Neuronal stem cell (in vitro differentiated cells): ENCODE results near the gene TRABD2A.
A peak's percentile ranks its signal among the peaks of the same experiment; 100 is the strongest.

Experiments used
- DNase-seq: peaks from one replicate; pipeline ENCODE4 v3.0.0-alpha.2; 2013; ENCODE audit warnings: low spot score
- H2AFZ ChIP-seq: one replicate; pipeline ENCODE4 v1.6.1; 2013; ENCODE audit warnings: mild to moderate bottlenecking, low read length, inconsistent platforms
- H2AK5ac ChIP-seq: 2 replicates; pipeline ENCODE4 v1.6.1; 2013; ENCODE audit warnings: low read depth, mild to moderate bottlenecking, inconsistent platforms, low read length, moderate library complexity, mixed read lengths
- H2BK120ac ChIP-seq: 2 replicates; pipeline ENCODE4 v1.6.1; 2013; ENCODE audit warnings: low read depth, mild to moderate bottlenecking, inconsistent platforms, low read length, moderate library complexity, mixed read lengths
- H2BK12ac ChIP-seq: one replicate; pipeline ENCODE4 v1.6.1; 2013; ENCODE audit warnings: low read length, inconsistent platforms
- H2BK15ac ChIP-seq: 2 replicates; pipeline ENCODE4 v1.6.1; 2013; ENCODE audit warnings: mild to moderate bottlenecking, low read length, inconsistent platforms, mixed read lengths
- H2BK5ac ChIP-seq: one replicate; pipeline ENCODE4 v1.6.1; 2013; ENCODE audit warnings: inconsistent platforms, mild to moderate bottlenecking, low read length, moderate library complexity
- H3K14ac ChIP-seq: one replicate; pipeline ENCODE4 v1.6.1; 2013; ENCODE audit warnings: low read length, inconsistent platforms
- H3K18ac ChIP-seq: 2 replicates; pipeline ENCODE4 v1.6.1; 2013; ENCODE audit warnings: low read length, inconsistent platforms
- H3K23ac ChIP-seq: 2 replicates; pipeline ENCODE4 v1.6.1; 2013; ENCODE audit warnings: low read depth, mild to moderate bottlenecking, mixed read lengths, low read length, inconsistent platforms; ENCODE audit not compliant: poor library complexity
- H3K27ac ChIP-seq: replicated peaks from 3 replicates; pipeline ENCODE4 v1.5.1; 2013; ENCODE audit warnings: low read length, inconsistent platforms
- H3K27me3 ChIP-seq, 3 experiments: 2 replicates each; pipeline ENCODE4 v1.6.1; 2013; ENCODE audit warnings: low read length in 3 of 3, mild to moderate bottlenecking in 2 of 3, inconsistent platforms in 1 of 3, low read depth in 1 of 3, mixed read lengths in 1 of 3, moderate library complexity in 1 of 3; ENCODE audit not compliant: control insufficient read depth in 3 of 3, insufficient read depth in 3 of 3
- H3K36me3 ChIP-seq, 2 donors: replicated peaks in 1 of 2; 2 replicates each; pipeline ENCODE4 v1.6.1; 2013; ENCODE audit warnings: low read length in 2 of 2; ENCODE audit not compliant: control insufficient read depth in 2 of 2, insufficient read depth in 2 of 2
- H3K4ac ChIP-seq: 2 replicates; pipeline ENCODE4 v1.6.1; 2013; ENCODE audit warnings: inconsistent platforms, mild to moderate bottlenecking, low read length, moderate library complexity
- H3K4me1 ChIP-seq, 2 donors: 1 replicate in 1 of 2; 2 replicates in 1 of 2; pipeline ENCODE4 v1.6.1; 2013; ENCODE audit warnings: low read length in 2 of 2, low read depth in 1 of 2; ENCODE audit not compliant: control insufficient read depth in 2 of 2, insufficient read depth in 1 of 2
- H3K4me2 ChIP-seq: one replicate; pipeline ENCODE4 v1.6.1; 2013; ENCODE audit warnings: mild to moderate bottlenecking, low read length, inconsistent platforms; ENCODE audit not compliant: insufficient read depth, poor library complexity, severe bottlenecking
- H3K4me3 ChIP-seq, 2 donors: 2 replicates each; pipeline ENCODE4 v1.5.1; 2013; ENCODE audit warnings: low read length in 2 of 2, mild to moderate bottlenecking in 2 of 2, inconsistent platforms in 1 of 2, moderate library complexity in 1 of 2
- H3K79me1 ChIP-seq: one replicate; pipeline ENCODE4 v1.6.1; 2013; ENCODE audit warnings: low read depth, mild to moderate bottlenecking, inconsistent platforms, low read length, moderate library complexity
- H3K9ac ChIP-seq: one replicate; pipeline ENCODE4 v1.6.1; 2013; ENCODE audit warnings: mild to moderate bottlenecking, low read depth, low read length, inconsistent platforms; ENCODE audit not compliant: poor library complexity
- H3K9me3 ChIP-seq, 2 donors: replicated peaks in 1 of 2; 2 replicates each; pipeline versions ENCODE3 to v1.6.1; 2013; ENCODE audit warnings: low read length in 2 of 2, mild to moderate bottlenecking in 2 of 2, inconsistent platforms in 1 of 2, low read depth in 1 of 2, mixed read lengths in 1 of 2, moderate library complexity in 1 of 2; ENCODE audit not compliant: control insufficient read depth in 2 of 2, insufficient read depth in 1 of 2
- H4K8ac ChIP-seq: one replicate; pipeline ENCODE4 v1.6.1; 2013; ENCODE audit warnings: low read depth, mild to moderate bottlenecking, inconsistent platforms, low read length, moderate library complexity
- H4K91ac ChIP-seq: one replicate; pipeline ENCODE4 v1.6.1; 2013; ENCODE audit warnings: low read length, low read depth, mild to moderate bottlenecking, inconsistent platforms; ENCODE audit not compliant: poor library complexity
- WGBS, 2 donors: extraction: QIAGEN DNeasy Blood & Tissue Kit; methylation state at CpG; one replicate each; pipeline ENCODE4 v1.1.7; 2013; ENCODE audit warnings: missing lambda C conversion rate in 2 of 2, mixed read lengths in 1 of 2; ENCODE audit not compliant: insufficient read length in 2 of 2, insufficient replicate concordance in 1 of 2; ENCODE audit errors: extremely low coverage in 2 of 2; 5-methylcytosine and 5-hydroxymethylcytosine counted together

TRABD2A gene

DNA sequence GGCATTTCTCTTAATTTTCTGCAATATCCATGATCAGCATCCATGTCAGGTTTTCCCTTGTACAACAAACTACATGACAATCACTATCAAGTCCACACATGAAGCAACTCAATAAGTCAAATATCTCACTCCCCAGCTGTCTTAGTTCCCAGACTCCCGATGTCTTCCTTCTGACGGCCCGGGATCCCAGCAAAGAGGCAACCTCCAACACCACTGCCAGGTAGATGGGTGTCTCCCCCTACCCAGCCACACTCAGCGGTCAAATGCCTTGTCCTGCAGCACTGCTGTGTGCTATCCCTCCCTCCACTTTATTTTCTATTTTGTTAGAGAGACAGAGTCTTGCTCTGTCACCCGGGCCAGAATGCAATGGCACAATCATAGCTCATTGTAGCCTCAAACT is 23.3 kb downstream of the TRABD2A start:
- Histone ChIP-seq H2BK12ac (no peak overlapping the region), H2AFZ (no peak overlapping the region), H3K79me1 (no peaks in the 10 kb centered on the region), H2BK15ac (no peak overlapping the region), H3K23ac (no peak overlapping the region), H3K14ac (no peak overlapping the region), H2AK5ac (no peak overlapping the region), H3K27ac (no peak overlapping the region), H3K4me2 (no peak overlapping the region), H3K4me1 (peaks cover 2 to 4% of the 10 kb centered on the region in 2 donors), H3K9me3 (no peaks in the 10 kb centered on the region), H3K27me3 (peaks cover 0 to 52% (median 0%) of the 10 kb centered on the region in 3 experiments), H2BK5ac (no peak overlapping the region), H3K9ac (no peak overlapping the region), H3K18ac (no peak overlapping the region), H4K8ac (no peak overlapping the region), H2BK120ac (no peak overlapping the region), H4K91ac (no peak overlapping the region), H3K36me3 (no peaks in the 10 kb centered on the region), H3K4ac (no peak overlapping the region), H3K4me3 (no peak overlapping the region)
- no CpG with 5 or more reads among the region's 5 CpGs for WGBS, 2 donors
- DNase-seq: no peak

DNA sequence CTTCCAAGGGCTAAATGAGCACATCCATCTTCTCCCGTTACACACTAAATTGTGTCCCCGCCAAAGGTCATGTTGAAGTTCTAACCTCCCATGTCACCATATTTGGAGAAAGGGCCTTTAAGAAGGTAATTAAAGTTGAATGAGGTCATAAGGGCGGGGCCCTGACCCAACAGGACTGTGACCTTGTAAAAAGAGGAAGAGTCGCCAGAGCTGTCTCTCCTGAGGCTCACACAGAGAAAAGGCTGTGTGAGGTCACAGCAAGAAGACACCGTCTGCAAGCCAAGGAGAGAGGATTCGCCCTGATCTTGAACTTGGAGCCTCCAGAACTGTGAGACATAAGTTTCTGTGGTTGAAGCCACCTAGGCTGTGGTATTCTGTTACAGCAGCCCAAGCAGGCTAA is 24.1 kb downstream of the TRABD2A start:
- H3K4me2 ChIP-seq: no peak overlapping the region
- no CpG with 5 or more reads among the region's 6 CpGs for WGBS, 2 donors
- DNase-seq: no peak

DNA sequence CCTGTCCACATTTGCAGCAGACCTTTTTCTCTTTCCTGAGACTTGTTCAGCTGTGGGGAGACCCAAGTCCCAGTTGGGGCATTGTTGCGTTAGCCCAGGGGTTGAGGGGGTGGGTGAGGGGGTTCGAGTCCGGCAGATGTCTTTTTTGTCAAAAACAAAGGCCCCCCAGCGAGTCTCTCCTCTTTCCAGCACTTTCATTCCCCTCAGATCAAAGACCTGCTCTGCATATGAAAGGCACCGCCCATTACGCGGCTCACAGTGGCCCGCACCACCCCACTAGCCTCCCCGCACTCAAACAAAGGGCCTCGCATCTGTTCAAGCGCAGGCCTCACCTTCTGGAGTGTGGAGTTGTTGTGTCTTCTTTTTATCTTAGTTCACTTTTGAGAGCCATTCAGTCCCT is 25.2 kb downstream of the TRABD2A start:
- H3K23ac ChIP-seq: no peak overlapping the region
- H3K36me3 ChIP-seq: no peaks in the 10 kb centered on the region
- H2BK5ac ChIP-seq: no peak overlapping the region
- H3K18ac ChIP-seq: no peak overlapping the region
- no peaks in the 10 kb centered on the region for H3K79me1 ChIP-seq
- H3K4me3 ChIP-seq: no peak overlapping the region
- H3K4me1 ChIP-seq: peaks cover 2 to 4% of the 10 kb centered on the region in 2 donors
- WGBS, 2 donors: no CpG with 5 or more reads among the region's 11 CpGs
- no peak overlapping the region for H2AFZ ChIP-seq
- no peak overlapping the region for H3K14ac ChIP-seq
- H3K4me2 ChIP-seq: no peak overlapping the region
- H2BK120ac ChIP-seq: no peak overlapping the region
- no peak overlapping the region for H2BK12ac ChIP-seq
- H3K27me3 ChIP-seq: peaks cover 0 to 44% (median 0%) of the 10 kb centered on the region in 3 experiments
- no peak overlapping the region for H4K91ac ChIP-seq
- no peaks in the 10 kb centered on the region for H3K9me3 ChIP-seq
- no peak overlapping the region for H4K8ac ChIP-seq
- no peak overlapping the region for H3K4ac ChIP-seq
- H3K27ac ChIP-seq: no peak overlapping the region
- H2AK5ac ChIP-seq: no peak overlapping the region
- no peak overlapping the region for H2BK15ac ChIP-seq
- no peak overlapping the region for H3K9ac ChIP-seq
- DNase-seq: no peak

More for the DNA sequence above, 24.1 kb downstream of the TRABD2A start:
- no peak overlapping the region for H2BK12ac ChIP-seq
- no peak overlapping the region for H2AFZ ChIP-seq
- no peak overlapping the region for H3K18ac ChIP-seq
- no peaks in the 10 kb centered on the region for H3K36me3 ChIP-seq
- H2AK5ac ChIP-seq: no peak overlapping the region
- H3K27ac ChIP-seq: no peak overlapping the region
- H3K9ac ChIP-seq: no peak overlapping the region
- no peak overlapping the region for H3K23ac ChIP-seq
- H3K9me3 ChIP-seq: no peaks in the 10 kb centered on the region
- H3K27me3 ChIP-seq: peaks cover 0 to 52% (median 0%) of the 10 kb centered on the region in 3 experiments
- no peak overlapping the region for H4K8ac ChIP-seq
- H3K4me3 ChIP-seq: no peak overlapping the region
- no peaks in the 10 kb centered on the region for H3K79me1 ChIP-seq
- H2BK5ac ChIP-seq: no peak overlapping the region
- H4K91ac ChIP-seq: no peak overlapping the region
- no peak overlapping the region for H2BK15ac ChIP-seq
- H2BK120ac ChIP-seq: no peak overlapping the region
- H3K14ac ChIP-seq: no peak overlapping the region
- H3K4me1 ChIP-seq: peaks cover 2 to 4% of the 10 kb centered on the region in 2 donors
- H3K4ac ChIP-seq: no peak overlapping the region

DNA sequence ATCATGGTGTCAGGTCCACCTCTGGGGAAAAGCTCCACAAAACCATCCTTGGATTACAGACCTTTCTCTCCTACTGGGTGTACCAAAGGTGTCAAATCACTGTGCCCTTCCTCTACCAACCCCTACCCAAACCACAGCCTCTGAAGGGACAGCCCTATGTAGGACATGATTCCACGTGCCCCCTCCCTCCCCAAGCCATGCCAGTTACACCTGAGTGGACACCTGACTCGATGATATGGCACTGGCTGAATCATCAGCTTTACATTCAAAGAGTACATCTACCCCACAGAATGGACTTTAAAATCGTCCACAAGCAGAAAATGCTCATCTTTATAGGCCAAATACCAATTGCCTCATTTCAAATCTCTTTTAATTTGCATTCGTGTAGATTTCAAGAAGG is 26.0 kb downstream of the TRABD2A start:
- no peaks in the 10 kb centered on the region for H3K9me3 ChIP-seq
- WGBS, 2 donors: no CpG with 5 or more reads among the region's 4 CpGs
- no peak for DNase-seq

More for the DNA sequence above, 26.0 kb downstream of the TRABD2A start:
- no peak overlapping the region for H3K4me3 ChIP-seq
- H3K14ac ChIP-seq: no peak overlapping the region
- H4K8ac ChIP-seq: no peak overlapping the region
- H2AK5ac ChIP-seq: no peak overlapping the region
- peak overlapping the region; percentile 51 for H2BK12ac ChIP-seq
- H3K27ac ChIP-seq: no peak overlapping the region
- H2BK15ac ChIP-seq: no peak overlapping the region
- H2AFZ ChIP-seq: no peak overlapping the region
- H3K36me3 ChIP-seq: no peaks in the 10 kb centered on the region
- no peak overlapping the region for H3K9ac ChIP-seq
- no peak overlapping the region for H2BK120ac ChIP-seq
- peaks cover 0 to 41% (median 0%) of the 10 kb centered on the region in 3 experiments for H3K27me3 ChIP-seq
- no peak overlapping the region for H2BK5ac ChIP-seq
- H3K18ac ChIP-seq: no peak overlapping the region
- no peaks in the 10 kb centered on the region for H3K79me1 ChIP-seq
- no peak overlapping the region for H3K4ac ChIP-seq
- no peak overlapping the region for H3K23ac ChIP-seq
- H3K4me1 ChIP-seq: peaks cover 2 to 4% of the 10 kb centered on the region in 2 donors
- H4K91ac ChIP-seq: no peak overlapping the region
- no peak overlapping the region for H3K4me2 ChIP-seq
